NCI-H1092 (cell line): Measurements from ENCODE around the gene ADCY9.
"Not testable (repeated sequence)": the region's sequence is repeated elsewhere in the genome, so short reads cannot be mapped to it uniquely, and the experiment has no call there.

Experiments used
- DNase-seq: peaks from one replicate; lab custom pipeline; 2025; lab: John Stamatoyannopoulos, UW

ADCY9 gene

GRCh38 chr16:4067262-4068001 lies 48.8 kb downstream of the ADCY9 start:
- no peak for DNase-seq

- no peak for DNase-seq
Measured at GRCh38 chr16:4064950-4065352, 51.3 kb downstream of the ADCY9 start.

- no peak for DNase-seq
Measured at GRCh38 chr16:4062212-4062802, 53.9 kb downstream of the ADCY9 start.

- DNase-seq, result no peak
Measured at GRCh38 chr16:4060823-4061222, 55.4 kb downstream of the ADCY9 start.

- DNase-seq, result no peak
Measured at GRCh38 chr16:4060009-4060408, 56.2 kb downstream of the ADCY9 start.

- DNase-seq, result no peak
Measured at GRCh38 chr16:4058386-4058785, 57.9 kb downstream of the ADCY9 start.

GRCh38 chr16:4057439-4057877 lies 58.8 kb downstream of the ADCY9 start:
- no peak for DNase-seq

- DNase-seq, result no peak
Measured at GRCh38 chr16:4056161-4057105, 59.8 kb downstream of the ADCY9 start.

- DNase-seq, result no peak
Measured at GRCh38 chr16:4055748-4056147, 60.5 kb downstream of the ADCY9 start.

- DNase-seq, result peak; percentile 97
Measured at GRCh38 chr16:4053301-4053845, 62.9 kb downstream of the ADCY9 start.

- peak; percentile 28 for DNase-seq
Measured at GRCh38 chr16:4052801-4053293, 63.4 kb downstream of the ADCY9 start.

- DNase-seq, result no peak
Measured at GRCh38 chr16:4052096-4052495, 64.1 kb downstream of the ADCY9 start.

- no peak for DNase-seq
Measured at GRCh38 chr16:4051591-4051990, 64.7 kb downstream of the ADCY9 start.

- no peak for DNase-seq
Measured at GRCh38 chr16:4049031-4049430, 67.2 kb downstream of the ADCY9 start.

GRCh38 chr16:4048481-4048880 lies 67.8 kb downstream of the ADCY9 start:
- DNase-seq, result no peak

- no peak for DNase-seq
Measured at GRCh38 chr16:4046221-4046620, 70.0 kb downstream of the ADCY9 start.

- not testable (repeated sequence) for DNase-seq
Measured at GRCh38 chr16:4045561-4045960, 70.7 kb downstream of the ADCY9 start.

GRCh38 chr16:4042581-4042980 lies 73.7 kb downstream of the ADCY9 start:
- DNase-seq, result no peak

- DNase-seq, result no peak
Measured at GRCh38 chr16:4038448-4038847, 77.8 kb downstream of the ADCY9 start.

- DNase-seq, result not testable (repeated sequence)
Measured at GRCh38 chr16:4036952-4037351, 79.3 kb downstream of the ADCY9 start.

- no peak for DNase-seq
Measured at GRCh38 chr16:4034963-4035362, 81.3 kb downstream of the ADCY9 start.

- DNase-seq, result no peak
Measured at GRCh38 chr16:4033951-4034350, 82.3 kb downstream of the ADCY9 start.
